ENCODE data around the gene SF3B4.

DNA sequence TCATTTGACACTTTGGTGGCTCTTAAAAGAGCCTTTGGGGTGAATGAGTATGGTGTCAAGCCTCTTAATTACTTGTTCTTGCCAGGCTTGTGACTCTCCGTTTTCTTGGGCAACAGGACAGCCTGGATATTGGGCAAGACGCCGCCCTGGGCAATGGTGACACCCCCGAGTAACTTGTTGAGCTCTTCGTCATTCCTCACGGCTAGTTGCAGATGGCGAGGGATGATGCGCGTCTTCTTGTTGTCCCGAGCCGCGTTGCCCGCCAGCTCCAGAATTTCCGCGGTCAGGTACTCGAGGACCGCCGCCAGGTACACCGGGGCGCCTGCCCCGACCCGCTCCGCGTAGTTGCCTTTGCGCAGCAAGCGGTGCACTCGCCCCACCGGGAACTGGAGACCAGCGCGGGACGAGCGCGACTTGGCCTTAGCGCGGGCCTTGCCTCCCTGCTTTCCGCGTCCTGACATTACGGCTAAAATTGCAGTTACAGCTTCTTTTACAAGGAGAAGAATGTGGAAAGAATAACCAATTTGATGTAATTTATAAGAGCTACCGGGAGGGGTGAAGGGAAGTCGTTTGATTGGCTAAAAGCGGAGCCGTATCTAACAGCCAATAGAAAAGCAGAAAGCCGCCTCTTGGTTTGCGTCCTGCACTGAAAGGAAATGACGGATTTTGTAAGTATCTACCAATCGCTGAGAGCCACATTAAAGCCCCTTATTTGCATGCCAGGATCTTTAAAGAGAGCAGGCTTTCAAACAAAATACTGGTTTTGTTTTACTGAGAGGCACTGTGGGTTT lies 40.0 kb downstream of the SF3B4 start:
- TF ChIP-seq, protein P1, sequence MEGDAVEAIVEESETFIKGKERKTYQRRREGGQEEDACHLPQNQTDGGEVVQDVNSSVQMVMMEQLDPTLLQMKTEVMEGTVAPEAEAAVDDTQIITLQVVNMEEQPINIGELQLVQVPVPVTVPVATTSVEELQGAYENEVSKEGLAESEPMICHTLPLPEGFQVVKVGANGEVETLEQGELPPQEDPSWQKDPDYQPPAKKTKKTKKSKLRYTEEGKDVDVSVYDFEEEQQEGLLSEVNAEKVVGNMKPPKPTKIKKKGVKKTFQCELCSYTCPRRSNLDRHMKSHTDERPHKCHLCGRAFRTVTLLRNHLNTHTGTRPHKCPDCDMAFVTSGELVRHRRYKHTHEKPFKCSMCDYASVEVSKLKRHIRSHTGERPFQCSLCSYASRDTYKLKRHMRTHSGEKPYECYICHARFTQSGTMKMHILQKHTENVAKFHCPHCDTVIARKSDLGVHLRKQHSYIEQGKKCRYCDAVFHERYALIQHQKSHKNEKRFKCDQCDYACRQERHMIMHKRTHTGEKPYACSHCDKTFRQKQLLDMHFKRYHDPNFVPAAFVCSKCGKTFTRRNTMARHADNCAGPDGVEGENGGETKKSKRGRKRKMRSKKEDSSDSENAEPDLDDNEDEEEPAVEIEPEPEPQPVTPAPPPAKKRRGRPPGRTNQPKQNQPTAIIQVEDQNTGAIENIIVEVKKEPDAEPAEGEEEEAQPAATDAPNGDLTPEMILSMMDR (IDR thresholded peaks at IDR 0.05; ENCODE audit: low read length), result no peak
- TF ChIP-seq EZH2 (IDR thresholded peaks at IDR 0.05; ENCODE audit: borderline replicate concordance, low read length), result no peak

Measured in OCI-LY1 (cell line).